Testis (tissue), 3 donors: ENCODE data around the gene CAMTA1. TPM values are rescaled to one million over a fixed set of nuclear protein-coding genes. Genes with fewer than 3 reads are reported as not detected.

Experiments used
- DNase-seq: peaks from one replicate; pipeline ENCODE4 v3.0.0-alpha.2; 2019
- H3K27ac ChIP-seq, 2 donors: fragments of 200-600 bp; sonication (generic); one replicate each; pipeline ENCODE4 v1.5.1; 2019
- H3K27me3 ChIP-seq: fragments of 200-600 bp; sonication (generic); one replicate; pipeline ENCODE4 v1.5.1; 2019
- H3K36me3 ChIP-seq: fragments of 200-600 bp; sonication (generic); one replicate; pipeline ENCODE4 v1.5.1; 2017; ENCODE audit warnings: low read depth; ENCODE audit errors: missing control alignments
- H3K4me1 ChIP-seq: fragments of 200-600 bp; sonication (generic); one replicate; pipeline ENCODE4 v1.5.1; 2019
- H3K4me3 ChIP-seq, 2 donors: fragments of 200-600 bp; sonication (generic); one replicate each; pipeline ENCODE4 v1.5.1; 2017 to 2019
- H3K9me3 ChIP-seq: fragments of 200-600 bp; sonication (generic); one replicate; pipeline ENCODE4 v1.5.1; 2017
- CTCF ChIP-seq, 3 experiments: fragments of 450-650 bp in 2 of 3; fragments of 200-600 bp in 1 of 3; sonication (generic) in 1 of 3; IDR thresholded peaks; one replicate each; pipeline ENCODE4 v1.5.1; 2016 to 2019; ENCODE audit warnings: antibody characterized with exemption in 3 of 3, mild to moderate bottlenecking in 2 of 3, moderate library complexity in 1 of 3
- POLR2A ChIP-seq: fragments of 450-650 bp; IDR thresholded peaks from one replicate; pipeline ENCODE4 v1.6.1; 2017; ENCODE audit warnings: antibody characterized with exemption, mild to moderate bottlenecking, moderate library complexity
- WGBS, 2 donors: methylation state at CpG; one replicate each; pipeline ENCODE4 v1.1.5; 2018; 5-methylcytosine and 5-hydroxymethylcytosine counted together
- intact Hi-C: fragments of 100-400 bp; cut with DNase I; formaldehyde crosslinking; loops from one replicate; pipeline ENCODE4 v1.15.1; 2023; ENCODE audit warnings: low total_unique reads
- polyA plus RNA-seq: library from polyadenylated mRNA; stranded (reverse); fragments of 350-450 nt; fragmentation: Illumina TruSeq; extraction: RNeasy Lipid Tissue Mini Kit (QIAGEN cat#74804); gene quantifications from one replicate; pipeline ENCODE4 v1.2.3, GENCODE V29; 2014; ENCODE audit warnings: low read depth, low replicate concordance; ENCODE audit not compliant: insufficient read depth
- total RNA-seq, 2 donors: library from RNA; depleted of rRNA; stranded (reverse); fragments of >200 nt; gene quantifications; one replicate each; pipeline ENCODE4 v1.2.3, GENCODE V29; 2016

Gene CAMTA1
- total and polyA plus RNA-seq, 3 donors from 2014 or later: 116 to 158 (median 119) TPM

GRCh38 chr1:7442036-7442435, 656.8 kb downstream of the CAMTA1 start:
- Histone ChIP-seq H3K36me3 (no peaks in the 10 kb centered on the region), H3K27ac (no peak overlapping the region), H3K4me3 (no peak overlapping the region), H3K27me3 (no peaks in the 10 kb centered on the region), H3K4me1 (peaks cover 5% of the 10 kb centered on the region), H3K9me3 (no peaks in the 10 kb centered on the region)
- TF ChIP-seq CTCF (IDR thresholded peaks at IDR 0.05) (no peak), POLR2A (no peak)
- DNase-seq: no peak
- intact Hi-C loops: no loop called here
- WGBS, 2 donors: 90 to 96% methylated on average over 9 of the region's 9 CpGs

- no peak overlapping the region for H3K4me3 ChIP-seq
- TF ChIP-seq POLR2A: no peak
- DNase-seq: no peak
- intact Hi-C loops: no loop called here
- WGBS, 2 donors: 97 to 99% methylated on average over 6 of the region's 6 CpGs
- no peaks in the 10 kb centered on the region for H3K36me3 ChIP-seq
- H3K27ac ChIP-seq: no peak overlapping the region
- no peaks in the 10 kb centered on the region for H3K9me3 ChIP-seq
- H3K4me1 ChIP-seq: peaks cover 5% of the 10 kb centered on the region
- no peaks in the 10 kb centered on the region for H3K27me3 ChIP-seq
These were observed 657.7 kb downstream of the CAMTA1 start for GRCh38 chr1:7442918-7443317.

GRCh38 chr1:7444363-7444762, 659.1 kb downstream of the CAMTA1 start:
- 74 to 93% methylated on average over 2 to 4 of the region's 4 CpGs for WGBS, 2 donors
- intact Hi-C loops: no loop called here

DNA sequence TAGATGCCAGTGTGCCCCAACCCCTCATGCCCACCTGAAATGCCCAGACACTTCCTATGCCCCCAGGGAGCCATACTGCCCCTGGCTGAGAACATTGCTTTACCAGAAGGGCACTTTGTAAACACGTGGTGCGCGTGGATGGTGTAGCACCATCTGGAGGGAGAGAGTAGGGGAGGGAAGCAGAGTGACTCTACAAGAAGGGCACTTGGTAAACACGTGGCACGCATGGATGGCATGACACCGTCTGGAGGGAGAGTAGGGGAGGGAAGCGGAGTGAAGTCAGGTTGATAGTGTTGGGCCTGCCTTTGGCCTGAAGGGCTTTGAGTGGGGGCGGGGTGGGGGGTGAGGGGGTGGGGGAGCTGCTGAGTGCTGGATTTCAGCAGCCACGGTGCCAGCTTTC, 661.8 kb downstream of the CAMTA1 start:
- no peaks in the 10 kb centered on the region for H3K4me1 ChIP-seq
- 90 to 95% methylated on average over 7 to 9 of the region's 9 CpGs for WGBS, 2 donors
- H3K27ac ChIP-seq: no peak overlapping the region
- no peaks in the 10 kb centered on the region for H3K9me3 ChIP-seq
- no peak overlapping the region for H3K4me3 ChIP-seq
- intact Hi-C loops: no loop called here
- H3K27me3 ChIP-seq: no peaks in the 10 kb centered on the region
- no peak for TF ChIP-seq CTCF (IDR thresholded peaks at IDR 0.05)
- TF ChIP-seq POLR2A: no peak
- no peak for DNase-seq
- no peaks in the 10 kb centered on the region for H3K36me3 ChIP-seq

More at GRCh38 chr1:7444363-7444762, 659.1 kb downstream of the CAMTA1 start:
- DNase-seq: no peak
- Histone ChIP-seq H3K27me3 (no peaks in the 10 kb centered on the region), H3K36me3 (no peaks in the 10 kb centered on the region), H3K27ac (no peak overlapping the region), H3K4me1 (peaks cover 5% of the 10 kb centered on the region), H3K9me3 (no peaks in the 10 kb centered on the region), H3K4me3 (no peak overlapping the region)
- TF ChIP-seq CTCF (IDR thresholded peaks at IDR 0.05) (no peak), POLR2A (no peak)

DNA sequence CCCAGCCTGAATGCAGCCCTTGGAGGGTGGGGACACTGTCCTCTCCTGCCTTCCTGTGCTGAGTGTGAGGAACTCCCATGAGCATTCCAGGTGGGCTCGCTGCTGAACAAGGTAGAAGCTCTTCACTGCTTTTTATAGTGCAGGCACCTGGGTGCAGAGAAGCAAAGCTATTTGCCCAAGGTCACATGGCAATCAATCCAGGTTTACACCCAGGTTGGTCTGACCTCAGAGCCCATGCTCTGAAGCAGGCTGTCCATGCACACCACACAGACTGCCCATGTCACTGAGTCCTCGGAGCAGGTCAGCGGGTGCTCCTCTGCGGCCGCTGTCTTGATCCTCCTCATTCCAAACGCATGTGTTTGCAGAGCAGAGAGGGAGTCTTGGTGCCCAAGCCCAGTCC, 662.5 kb downstream of the CAMTA1 start:
- Histone ChIP-seq H3K4me1 (no peaks in the 10 kb centered on the region), H3K27me3 (no peaks in the 10 kb centered on the region), H3K4me3 (no peak overlapping the region), H3K36me3 (no peaks in the 10 kb centered on the region), H3K9me3 (no peaks in the 10 kb centered on the region), H3K27ac (no peak overlapping the region)
- intact Hi-C loops: no loop called here
- no peak for TF ChIP-seq POLR2A
- no peak for TF ChIP-seq CTCF (IDR thresholded peaks at IDR 0.05)
- no peak for DNase-seq
- WGBS, 2 donors: 99 to 100% methylated on average over 1 to 6 of the region's 6 CpGs
